Erythroblast (primary cell): Measurements from ENCODE around the gene GAA.

Experiments used
- GATA1 ChIP-seq: IDR thresholded peaks from 2 replicates; pipeline ENCODE4 v1.6.1; 2011; ENCODE audit warnings: low read depth, mild to moderate bottlenecking, control low read depth, low read length, moderate library complexity
- POLR2A ChIP-seq: IDR thresholded peaks from 2 replicates; pipeline ENCODE4 v1.6.1; 2011; ENCODE audit warnings: mild to moderate bottlenecking, low read length

- TF ChIP-seq POLR2A (no peak), GATA1 (no peak)
These were observed 67.7 kb downstream of the GAA start for GRCh38 chr17:80169107-80169506.
